Activated B cell treated with CpG ODN at 0.5 μM for 24 hours (primary cell): ENCODE results near the gene LTB4R2. TPM values are rescaled to one million over a fixed set of nuclear protein-coding genes. Genes with fewer than 3 reads are reported as not detected.

Experiments
- ATAC-seq: fragments of 200-7000 bp; cut with Tn5 transposase; one replicate; pipeline ENCODE4 v1.10.0; 2021; ENCODE audit warnings: low read depth, mild to moderate bottlenecking, moderate library complexity
- CTCF ChIA-PET: fragments of 350-600 bp; sonication (Branson Sonifier 250); formaldehyde crosslinking; loops from one replicate; lab custom pipeline; 2021; ENCODE audit warnings: antibody characterized with exemption; lab: Charles Lee
- POLR2A ChIA-PET: fragments of 350-600 bp; sonication (Branson Sonifier 250); formaldehyde crosslinking; loops from one replicate; lab custom pipeline; 2021; ENCODE audit warnings: antibody characterized with exemption; lab: Charles Lee
- DNase-seq: peaks from one replicate; pipeline ENCODE4 v3.0.0; 2022
- H3K27ac Mint-ChIP-seq: one replicate; pipeline ENCODE4 v1.8.0; 2020; ENCODE audit warnings: mixed read lengths
- H3K27me3 Mint-ChIP-seq: one replicate; pipeline ENCODE4 v1.8.0; 2021; ENCODE audit warnings: mixed read lengths
- H3K36me3 Mint-ChIP-seq: one replicate; pipeline ENCODE4 v1.8.0; 2021; ENCODE audit warnings: low read depth, mixed read lengths
- H3K4me1 Mint-ChIP-seq: one replicate; pipeline ENCODE4 v1.8.0; 2021; ENCODE audit warnings: mixed read lengths
- H3K4me3 Mint-ChIP-seq: one replicate; pipeline ENCODE4 v1.8.0; 2020; ENCODE audit warnings: mild to moderate bottlenecking, mixed read lengths
- H3K9me3 Mint-ChIP-seq: one replicate; pipeline ENCODE4 v1.8.0; 2020; ENCODE audit warnings: mixed read lengths
- CTCF ChIP-seq: fragments of 200-600 bp; IDR thresholded peaks from one replicate; pipeline ENCODE4 v1.8.0; 2022; ENCODE audit warnings: antibody characterized with exemption, mild to moderate bottlenecking
- intact Hi-C: fragments of 100-400 bp; cut with micrococcal nuclease; formaldehyde crosslinking; loops from one replicate; pipeline ENCODE4 v1.15.1; 2024
- total RNA-seq: library from RNA; stranded (reverse); gene quantifications from 2 replicates; pipeline ENCODE4 v1.2.3, GENCODE V29; 2022

LTB4R2 gene
- total RNA-seq, 1 donor from 2014 or later: 9.1 TPM

GRCh38 chr14:24267516-24267915 is 42.4 kb upstream of the LTB4R2 start:
- intact Hi-C loops: no loop called here
- no peaks in the 10 kb centered on the region for H3K9me3 Mint-ChIP-seq
- ATAC-seq: no peak
- CTCF ChIA-PET: no interaction called here
- POLR2A ChIA-PET: interaction anchor here (9.8 kb wide), 1 partner anchor 25 kb away, joined by 175 read pairs; the partner anchor contains the start of gene TINF2
- no peak overlapping the region for H3K27ac Mint-ChIP-seq
- no peak overlapping the region for H3K4me3 Mint-ChIP-seq
- no peak for DNase-seq
- H3K27me3 Mint-ChIP-seq: no peaks in the 10 kb centered on the region
- H3K36me3 Mint-ChIP-seq: peaks cover 52% of the 10 kb centered on the region
- TF ChIP-seq CTCF: no peak
- H3K4me1 Mint-ChIP-seq: peaks cover 26% of the 10 kb centered on the region

DNA sequence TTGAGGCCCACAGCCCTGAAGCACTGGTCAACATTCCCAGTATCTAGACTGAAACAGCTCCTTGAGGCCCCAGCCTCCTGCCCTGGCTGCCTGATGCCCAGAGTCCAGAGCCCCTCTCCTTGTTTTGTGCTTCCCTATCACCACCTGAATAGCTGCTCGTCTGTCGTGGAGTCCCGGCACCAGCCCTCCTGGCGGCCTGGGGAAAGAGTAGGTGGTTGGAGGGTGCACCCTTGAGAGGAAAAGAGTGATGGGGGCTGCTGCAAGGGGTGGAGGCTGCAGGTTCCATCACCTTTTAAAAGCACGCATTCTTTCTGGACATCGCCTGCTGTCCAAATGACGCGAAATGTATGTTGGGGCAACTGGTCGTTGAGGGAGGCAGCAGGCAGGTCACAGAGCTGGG is 41.7 kb upstream of the LTB4R2 start:
- ChIA-PET CTCF (interaction anchor here (0.6 kb wide), 1 partner anchor 59 kb away, joined by 3 read pairs; no protein-coding TSS in a partner anchor), POLR2A (interaction anchor here (0.6 to 9.8 kb wide), 3 partner anchors 26 to 160 kb away, joined by 3 to 175 read pairs (median 5); partner anchors contain the start of gene TINF2)
- intact Hi-C loops: no loop called here

DNA sequence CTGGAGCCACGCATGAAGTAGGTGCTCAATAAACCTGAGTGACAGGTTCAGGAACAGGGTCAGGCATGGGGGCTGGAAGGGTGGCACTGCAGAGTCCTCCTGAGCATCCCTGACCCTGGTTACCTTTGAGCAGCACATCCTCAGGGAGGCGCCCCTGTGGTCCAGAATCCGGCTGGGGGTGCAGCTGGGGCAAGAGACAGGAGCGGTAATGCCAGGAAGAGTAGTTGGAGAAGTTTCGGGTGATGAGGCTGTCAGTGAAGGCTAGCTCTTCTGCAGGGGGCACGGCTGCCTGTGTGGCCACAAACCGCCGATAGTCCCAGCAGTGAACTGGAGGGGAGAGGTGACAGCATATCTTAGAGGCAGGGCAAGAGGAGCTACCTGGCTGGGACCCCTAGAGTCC is 40.6 kb upstream of the LTB4R2 start:
- Mint-ChIP-seq H3K27ac (no peak overlapping the region), H3K36me3 (peaks cover 46% of the 10 kb centered on the region), H3K9me3 (no peaks in the 10 kb centered on the region), H3K27me3 (no peaks in the 10 kb centered on the region), H3K4me1 (peaks cover 45% of the 10 kb centered on the region), H3K4me3 (peak overlapping the region; percentile 4)
- TF ChIP-seq CTCF: no peak
- intact Hi-C loops: no loop called here
- DNase-seq (no peak), ATAC-seq (no peak)
- ChIA-PET CTCF (interaction anchor here (0.9 to 1.9 kb wide), 3 partner anchors 16 to 27 kb away, joined by 3 to 4 read pairs (median 3); no protein-coding TSS in a partner anchor), POLR2A (interaction anchor here (1.4 to 9.8 kb wide), 4 partner anchors 11 to 53 kb away, joined by 6 to 175 read pairs (median 31); partner anchors contain the start of genes MDP1 and TINF2)

More for the DNA sequence above, 41.7 kb upstream of the LTB4R2 start:
- Mint-ChIP-seq H3K4me3 (no peak overlapping the region), H3K27ac (no peak overlapping the region), H3K36me3 (peaks cover 51% of the 10 kb centered on the region), H3K4me1 (peaks cover 33% of the 10 kb centered on the region), H3K9me3 (no peaks in the 10 kb centered on the region), H3K27me3 (no peaks in the 10 kb centered on the region)
- DNase-seq (no peak), ATAC-seq (no peak)
- TF ChIP-seq CTCF: no peak

DNA sequence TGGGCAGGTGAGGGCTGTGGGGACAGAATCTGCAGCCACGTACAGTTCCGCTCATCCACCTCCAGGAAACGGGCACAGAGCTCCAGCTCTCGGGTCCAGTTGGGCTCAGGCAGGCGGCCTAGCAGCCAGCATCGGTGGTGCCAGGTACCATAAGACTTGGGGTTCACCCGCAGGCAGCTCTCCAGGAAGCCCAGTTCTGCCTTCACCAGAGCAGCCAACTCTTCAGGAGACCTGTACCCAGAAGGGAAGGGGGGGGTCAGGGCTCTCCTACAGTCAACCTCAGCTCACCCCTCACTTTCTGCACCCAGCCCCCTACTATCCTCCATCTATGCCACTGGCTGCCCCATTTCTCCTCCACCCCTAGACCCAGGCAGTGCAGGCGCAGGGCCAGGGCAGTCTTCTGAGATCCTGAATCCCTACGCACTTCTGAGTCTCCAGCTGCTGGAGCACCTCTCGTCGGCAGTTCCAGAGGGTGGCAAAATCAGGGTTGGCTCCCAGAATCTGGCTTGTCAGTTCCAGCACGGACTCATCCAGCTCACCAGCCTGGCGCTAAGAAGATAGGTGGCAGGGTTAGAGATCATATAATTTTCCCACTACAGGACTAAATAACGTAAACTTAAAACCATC is 39.9 kb upstream of the LTB4R2 start:
- TF ChIP-seq CTCF: no peak
- intact Hi-C loops: loop anchor here (2.0 to 5.0 kb wide), 3 partner anchors 38 to 97 kb away; partner anchors contain the start of genes GMPR2, NEDD8, NFATC4 and TM9SF1

More for the DNA sequence above, 39.9 kb upstream of the LTB4R2 start:
- CTCF ChIA-PET: interaction anchor here (0.9 to 2.5 kb wide), 13 partner anchors 10 to 74 kb away, joined by 3 to 30 read pairs (median 4); partner anchors contain the start of genes DHRS1, MDP1, NOP9 and TINF2
- Mint-ChIP-seq H3K27me3 (no peaks in the 10 kb centered on the region), H3K9me3 (no peaks in the 10 kb centered on the region), H3K4me3 (peak overlapping the region; percentile 90), H3K4me1 (peaks cover 49% of the 10 kb centered on the region), H3K36me3 (peaks cover 40% of the 10 kb centered on the region), H3K27ac (no peak overlapping the region)
- POLR2A ChIA-PET: interaction anchor here (0.9 to 9.8 kb wide), 14 partner anchors 11 to 156 kb away, joined by 3 to 175 read pairs (median 10); partner anchors contain the start of genes DCAF11, DHRS1, GMPR2 and IPO4
- ATAC-seq (no peak), DNase-seq (no peak)
